HCT116 (cell line): ENCODE data around the gene PRKAG2. TPM values are rescaled to one million over a fixed set of nuclear protein-coding genes. Genes with fewer than 3 reads are reported as not detected.
A peak's percentile ranks its signal among the peaks of the same experiment; 100 is the strongest.

Experiments used
- ATAC-seq: fragments of 200-7000 bp; cut with Tn5 transposase; 2 replicates; pipeline ENCODE4 v1.9.1; 2020; ENCODE audit warnings: mild to moderate bottlenecking, moderate library complexity
- BruUV-seq: library from RNA; stranded (reverse); fragments of 400-500 nt; replicated peaks from 2 replicates; lab custom pipeline; 2021; lab: Mats Ljungman, UMichigan
- CTCF ChIA-PET: fragments of 300-600 bp; sonication (Branson Sonifier 250); formaldehyde crosslinking; loops from one replicate; lab custom pipeline; 2021; ENCODE audit warnings: antibody characterized with exemption; lab: Charles Lee
- POLR2A ChIA-PET: fragments of 300-600, 350-600 bp; sonication (Branson Sonifier 250); formaldehyde crosslinking; loops from one replicate; lab custom pipeline; 2021; ENCODE audit warnings: antibody characterized with exemption; lab: Charles Lee
- RAD21 ChIA-PET, 2 experiments: fragments of 300-600 bp; sonication (Branson Sonifier 250); formaldehyde crosslinking; loops; one replicate each; lab custom pipeline; 2023; ENCODE audit warnings: low total read pairs in 2 of 2; ENCODE audit not compliant: uncharacterized antibody in 2 of 2, unreplicated experiment in 2 of 2, low non-redundant PET in 1 of 2; lab: Charles Lee
- DNase-seq: peaks from one replicate; pipeline ENCODE4 v3.0.0-alpha.2; 2010; ENCODE audit warnings: low read depth, low spot score
- H2AFZ ChIP-seq: fragments of 200-600 bp; shearing (Covaris generic), sonication (generic); 2 replicates; pipeline ENCODE4 v1.6.1; 2017; ENCODE audit warnings: low read depth, mixed run types, mixed read lengths, antibody characterized with exemption, low read length; ENCODE audit not compliant: poor library complexity, severe bottlenecking
- H3K27ac ChIP-seq: 2 replicates; pipeline ENCODE4 v1.5.1; 2012; ENCODE audit warnings: low read depth, low read length
- H3K27me3 ChIP-seq: fragments of 200-600 bp; sonication (generic); 2 replicates; pipeline ENCODE4 v1.6.1; 2016; ENCODE audit warnings: mixed run types, low read length, mixed read lengths; ENCODE audit not compliant: insufficient read depth
- H3K36me3 ChIP-seq, 2 experiments: fragments of 200-500 bp in 1 of 2; fragments of 200-600 bp in 1 of 2; sonication (Bioruptor generic) in 1 of 2; sonication (generic) in 1 of 2; 2 replicates each; pipeline versions ENCODE4 v1.5.1 to v1.6.1; 2014 to 2016; ENCODE audit warnings: low read length in 2 of 2, inconsistent platforms in 1 of 2, mixed read lengths in 1 of 2, mixed run types in 1 of 2; ENCODE audit not compliant: insufficient read depth in 2 of 2, control insufficient read depth in 1 of 2
- H3K4me1 ChIP-seq, 2 experiments: fragments of 200-600 bp in 1 of 2; sonication (generic) in 1 of 2; 2 replicates each; pipeline versions ENCODE4 v1.5.1 to v1.6.1; 2012 to 2017; ENCODE audit warnings: low read length in 2 of 2, inconsistent platforms in 1 of 2, mild to moderate bottlenecking in 1 of 2, mixed read lengths in 1 of 2, mixed run types in 1 of 2, moderate library complexity in 1 of 2; ENCODE audit not compliant: insufficient read depth in 2 of 2, control insufficient read depth in 1 of 2
- H3K4me2 ChIP-seq: fragments of 200-600 bp; sonication (generic); 2 replicates; pipeline ENCODE4 v1.6.1; 2017; ENCODE audit warnings: mixed run types, low read length, mixed read lengths
- H3K4me3 ChIP-seq, 2 experiments: fragments of 200-600 bp in 1 of 2; sonication (generic) in 1 of 2; replicated peaks in 1 of 2; 2 replicates each; pipeline ENCODE4 v1.5.1; 2011 to 2016; ENCODE audit warnings: low read length in 2 of 2, control low read depth in 1 of 2, low read depth in 1 of 2, mild to moderate bottlenecking in 1 of 2, mixed read lengths in 1 of 2, mixed run types in 1 of 2
- H3K79me2 ChIP-seq: fragments of 200-600 bp; sonication (generic); 2 replicates; pipeline ENCODE4 v1.6.1; 2017; ENCODE audit warnings: mild to moderate bottlenecking, mixed run types, low read length, moderate library complexity, mixed read lengths; ENCODE audit not compliant: insufficient read depth
- H3K9ac ChIP-seq: fragments of 200-600 bp; sonication (generic); 2 replicates; pipeline ENCODE4 v1.6.1; 2016; ENCODE audit warnings: low read length, mixed read lengths
- H3K9me2 ChIP-seq: fragments of 200-600 bp; sonication (generic), shearing (Covaris generic); 2 replicates; pipeline ENCODE4 v1.6.1; 2017; ENCODE audit warnings: mixed run types, mild to moderate bottlenecking, moderate library complexity; ENCODE audit not compliant: insufficient read depth
- H3K9me3 ChIP-seq, 2 experiments: fragments of 200-500 bp in 1 of 2; fragments of 200-600 bp in 1 of 2; sonication (Bioruptor generic) in 1 of 2; sonication (generic) in 1 of 2; 2 replicates each; pipeline ENCODE4 v1.6.1; 2014 to 2017; ENCODE audit warnings: low read length in 2 of 2, mixed read lengths in 2 of 2, inconsistent platforms in 1 of 2, low read depth in 1 of 2, mild to moderate bottlenecking in 1 of 2, mixed run types in 1 of 2, moderate library complexity in 1 of 2; ENCODE audit not compliant: control insufficient read depth in 1 of 2, insufficient read depth in 1 of 2
- H4K20me1 ChIP-seq: fragments of 200-600 bp; sonication (generic), shearing (Covaris generic); 2 replicates; pipeline ENCODE4 v1.6.1; 2017; ENCODE audit warnings: mixed run types, mild to moderate bottlenecking, moderate library complexity; ENCODE audit not compliant: insufficient read depth
- CBX3 ChIP-seq: IDR thresholded peaks from 2 replicates; pipeline ENCODE4 v1.6.1; 2012; ENCODE audit warnings: low read depth
- ELF1 ChIP-seq: IDR thresholded peaks from 2 replicates; pipeline ENCODE4 v1.6.1; 2012; ENCODE audit warnings: low read depth, borderline replicate concordance
- EZH2phosphoT487 ChIP-seq: fragments of 200-600 bp; IDR thresholded peaks from 2 replicates; pipeline ENCODE4 v1.6.1; 2018; ENCODE audit warnings: antibody characterized with exemption, borderline replicate concordance
- FOSL1 ChIP-seq: IDR thresholded peaks from 2 replicates; pipeline ENCODE4 v1.6.1; 2012; ENCODE audit warnings: low read depth
- JUND ChIP-seq: IDR thresholded peaks from 2 replicates; pipeline ENCODE4 v1.6.1; 2012
- POLR2A ChIP-seq: IDR thresholded peaks from 2 replicates; pipeline ENCODE4 v1.7.0; 2011; ENCODE audit warnings: borderline replicate concordance; ENCODE audit not compliant: insufficient read depth, insufficient read length; ENCODE audit errors: extremely low read depth
- POLR2AphosphoS5 ChIP-seq: IDR thresholded peaks from 2 replicates; pipeline ENCODE4 v1.6.1; 2011; ENCODE audit warnings: mild to moderate bottlenecking, low read depth, low read length, moderate library complexity
- SIN3A ChIP-seq: IDR thresholded peaks from 2 replicates; pipeline ENCODE4 v1.6.1; 2012; ENCODE audit warnings: low read depth
- SP1 ChIP-seq: IDR thresholded peaks from 2 replicates; pipeline ENCODE4 v1.6.1; 2012; ENCODE audit warnings: low read depth
- SRF ChIP-seq: IDR thresholded peaks from 2 replicates; pipeline ENCODE4 v1.6.1; 2012; ENCODE audit warnings: low read depth
- TCF7L2 ChIP-seq: IDR thresholded peaks from 2 replicates; pipeline ENCODE4 v1.7.0; 2011; ENCODE audit warnings: borderline replicate concordance, inconsistent platforms; ENCODE audit not compliant: insufficient read depth, insufficient read length; ENCODE audit errors: extremely low read depth
- YY1 ChIP-seq: IDR thresholded peaks from 2 replicates; pipeline ENCODE4 v1.6.1; 2011; ENCODE audit warnings: low read length, low read depth, moderate library complexity, mild to moderate bottlenecking; ENCODE audit not compliant: insufficient replicate concordance; ENCODE audit errors: extremely low read depth
- ZFX ChIP-seq: fragments of 450-650 bp; IDR thresholded peaks from 2 replicates; pipeline ENCODE4 v1.6.1; 2017
- ZNF274 ChIP-seq: fragments of 200-500 bp; sonication (Bioruptor generic); IDR thresholded peaks from 2 replicates; pipeline ENCODE4 v1.6.1; 2014; ENCODE audit warnings: mild to moderate bottlenecking, low read depth, low read length, inconsistent platforms
- intact Hi-C: fragments of 100-400 bp; cut with micrococcal nuclease; formaldehyde crosslinking; loops from 2 replicates; pipeline ENCODE4 v1.10.0; 2022
- total RNA-seq: library from RNA; stranded (reverse); gene quantifications from one replicate; pipeline ENCODE4 v1.2.1, GENCODE V29; 2021; ENCODE audit not compliant: unreplicated experiment
- TF ChIP-seq, protein P1 (sequence below): IDR thresholded peaks from 2 replicates; pipeline ENCODE4 v1.6.1; 2012
- TF ChIP-seq, protein P2 (sequence below): IDR thresholded peaks from 2 replicates; pipeline ENCODE4 v1.6.1; 2012; ENCODE audit warnings: low read depth
- TF ChIP-seq, protein P3 (sequence below), 3 experiments: fragments of 200-600 bp in 1 of 3; sonication (generic) in 1 of 3; IDR thresholded peaks in 2 of 3; conservative IDR thresholded peaks in 1 of 3; 2 replicates each; pipeline ENCODE4 v1.5.1; 2012 to 2017; ENCODE audit warnings: low read depth in 2 of 3, low read length in 2 of 3, antibody characterized with exemption in 1 of 3, borderline replicate concordance in 1 of 3, control low read depth in 1 of 3, mild to moderate bottlenecking in 1 of 3, mixed read lengths in 1 of 3, mixed run types in 1 of 3, moderate library complexity in 1 of 3; ENCODE audit not compliant: insufficient read depth in 1 of 3
- TF ChIP-seq, protein P4 (sequence below): IDR thresholded peaks from 2 replicates; pipeline ENCODE4 v1.6.1; 2011; ENCODE audit warnings: mild to moderate bottlenecking, low read length, moderate library complexity; ENCODE audit not compliant: insufficient replicate concordance; ENCODE audit errors: extremely low read depth

The PRKAG2 gene
- total RNA-seq, 1 experiment from 2014 or later: 23.6 TPM

DNA sequence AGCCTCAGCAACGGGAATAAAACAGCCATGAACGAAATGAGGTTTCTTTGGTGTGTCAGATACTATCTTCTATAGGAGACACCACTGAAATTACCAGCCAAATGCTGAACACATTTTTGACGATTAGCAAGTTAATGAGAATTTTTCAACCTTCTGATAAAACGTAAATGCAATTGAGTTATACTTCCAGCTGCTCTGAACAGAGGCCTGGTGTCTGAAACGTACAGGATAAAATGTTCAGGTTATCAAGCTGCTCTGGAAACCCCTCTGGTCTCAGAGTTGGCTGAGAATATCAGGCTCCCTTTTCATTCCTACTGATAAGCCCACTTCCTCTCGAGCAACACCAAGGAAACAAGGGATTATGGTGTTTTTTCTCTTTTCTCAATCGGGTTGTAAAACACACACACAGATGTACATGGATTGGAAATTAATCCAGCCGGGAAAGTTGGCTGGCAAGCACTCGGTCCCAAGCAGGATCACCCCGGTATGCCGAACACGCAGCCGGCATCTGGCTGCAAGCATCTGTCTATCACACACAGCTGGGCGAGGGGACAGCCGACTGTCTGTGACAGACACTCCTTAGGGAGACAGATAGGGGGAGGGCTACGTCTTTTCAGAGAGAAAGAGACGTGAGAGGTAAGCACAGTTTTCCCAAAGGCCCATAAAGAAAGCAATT is 171.8 kb downstream of the PRKAG2 start:
- Histone ChIP-seq H3K9me3 (no peaks in the 10 kb centered on the region), H3K36me3 (no peaks in the 10 kb centered on the region), H3K27me3 (no peaks in the 10 kb centered on the region), H4K20me1 (no peaks in the 10 kb centered on the region), H3K9me2 (no peaks in the 10 kb centered on the region), H3K79me2 (no peaks in the 10 kb centered on the region), H3K27ac (no peak overlapping the region), H3K9ac (peak overlapping the region; percentile 35), H3K4me3 (peak overlapping the region; percentile 25 to 33), H2AFZ (peak overlapping the region; percentile 91), H3K4me1 (peaks cover 5 to 17% of the 10 kb centered on the region in 2 experiments; a peak in 3 of 4 replicates), H3K4me2 (peak overlapping the region; percentile 73)
- BruUV-seq: no TSS peak
- POLR2A ChIA-PET: no interaction called here
- no peak for DNase-seq
- intact Hi-C loops: loop anchor here (1.0 kb wide), 2 partner anchors 79 to 135 kb away; no protein-coding TSS in a partner anchor
- CTCF ChIA-PET: no interaction called here
- TF ChIP-seq EZH2phosphoT487: no peak
- TF ChIP-seq, protein P1, sequence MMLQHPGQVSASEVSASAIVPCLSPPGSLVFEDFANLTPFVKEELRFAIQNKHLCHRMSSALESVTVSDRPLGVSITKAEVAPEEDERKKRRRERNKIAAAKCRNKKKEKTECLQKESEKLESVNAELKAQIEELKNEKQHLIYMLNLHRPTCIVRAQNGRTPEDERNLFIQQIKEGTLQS: no peak
- TF ChIP-seq SIN3A: no peak; the same call in 1 of the 2 replicates
- TF ChIP-seq ZNF274: no peak
- TF ChIP-seq YY1: no peak
- TF ChIP-seq SRF: no peak
- TF ChIP-seq CBX3: no peak
- no peak for TF ChIP-seq SP1
- no peak for TF ChIP-seq JUND
- TF ChIP-seq TCF7L2: no peak
- TF ChIP-seq, protein P2, sequence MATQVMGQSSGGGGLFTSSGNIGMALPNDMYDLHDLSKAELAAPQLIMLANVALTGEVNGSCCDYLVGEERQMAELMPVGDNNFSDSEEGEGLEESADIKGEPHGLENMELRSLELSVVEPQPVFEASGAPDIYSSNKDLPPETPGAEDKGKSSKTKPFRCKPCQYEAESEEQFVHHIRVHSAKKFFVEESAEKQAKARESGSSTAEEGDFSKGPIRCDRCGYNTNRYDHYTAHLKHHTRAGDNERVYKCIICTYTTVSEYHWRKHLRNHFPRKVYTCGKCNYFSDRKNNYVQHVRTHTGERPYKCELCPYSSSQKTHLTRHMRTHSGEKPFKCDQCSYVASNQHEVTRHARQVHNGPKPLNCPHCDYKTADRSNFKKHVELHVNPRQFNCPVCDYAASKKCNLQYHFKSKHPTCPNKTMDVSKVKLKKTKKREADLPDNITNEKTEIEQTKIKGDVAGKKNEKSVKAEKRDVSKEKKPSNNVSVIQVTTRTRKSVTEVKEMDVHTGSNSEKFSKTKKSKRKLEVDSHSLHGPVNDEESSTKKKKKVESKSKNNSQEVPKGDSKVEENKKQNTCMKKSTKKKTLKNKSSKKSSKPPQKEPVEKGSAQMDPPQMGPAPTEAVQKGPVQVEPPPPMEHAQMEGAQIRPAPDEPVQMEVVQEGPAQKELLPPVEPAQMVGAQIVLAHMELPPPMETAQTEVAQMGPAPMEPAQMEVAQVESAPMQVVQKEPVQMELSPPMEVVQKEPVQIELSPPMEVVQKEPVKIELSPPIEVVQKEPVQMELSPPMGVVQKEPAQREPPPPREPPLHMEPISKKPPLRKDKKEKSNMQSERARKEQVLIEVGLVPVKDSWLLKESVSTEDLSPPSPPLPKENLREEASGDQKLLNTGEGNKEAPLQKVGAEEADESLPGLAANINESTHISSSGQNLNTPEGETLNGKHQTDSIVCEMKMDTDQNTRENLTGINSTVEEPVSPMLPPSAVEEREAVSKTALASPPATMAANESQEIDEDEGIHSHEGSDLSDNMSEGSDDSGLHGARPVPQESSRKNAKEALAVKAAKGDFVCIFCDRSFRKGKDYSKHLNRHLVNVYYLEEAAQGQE: no peak
- TF ChIP-seq FOSL1: no peak
- no peak for TF ChIP-seq ZFX
- TF ChIP-seq, protein P3, sequence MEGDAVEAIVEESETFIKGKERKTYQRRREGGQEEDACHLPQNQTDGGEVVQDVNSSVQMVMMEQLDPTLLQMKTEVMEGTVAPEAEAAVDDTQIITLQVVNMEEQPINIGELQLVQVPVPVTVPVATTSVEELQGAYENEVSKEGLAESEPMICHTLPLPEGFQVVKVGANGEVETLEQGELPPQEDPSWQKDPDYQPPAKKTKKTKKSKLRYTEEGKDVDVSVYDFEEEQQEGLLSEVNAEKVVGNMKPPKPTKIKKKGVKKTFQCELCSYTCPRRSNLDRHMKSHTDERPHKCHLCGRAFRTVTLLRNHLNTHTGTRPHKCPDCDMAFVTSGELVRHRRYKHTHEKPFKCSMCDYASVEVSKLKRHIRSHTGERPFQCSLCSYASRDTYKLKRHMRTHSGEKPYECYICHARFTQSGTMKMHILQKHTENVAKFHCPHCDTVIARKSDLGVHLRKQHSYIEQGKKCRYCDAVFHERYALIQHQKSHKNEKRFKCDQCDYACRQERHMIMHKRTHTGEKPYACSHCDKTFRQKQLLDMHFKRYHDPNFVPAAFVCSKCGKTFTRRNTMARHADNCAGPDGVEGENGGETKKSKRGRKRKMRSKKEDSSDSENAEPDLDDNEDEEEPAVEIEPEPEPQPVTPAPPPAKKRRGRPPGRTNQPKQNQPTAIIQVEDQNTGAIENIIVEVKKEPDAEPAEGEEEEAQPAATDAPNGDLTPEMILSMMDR (IDR thresholded peaks at IDR 0.05 in 2 of 3, conservative IDR thresholded peaks at IDR 0.05 in 1 of 3; ENCODE audit: borderline replicate concordance in 1 of 3, insufficient read depth in 1 of 3, low read depth in 2 of 3, low read length in 2 of 3): no peak
- TF ChIP-seq, protein P4, sequence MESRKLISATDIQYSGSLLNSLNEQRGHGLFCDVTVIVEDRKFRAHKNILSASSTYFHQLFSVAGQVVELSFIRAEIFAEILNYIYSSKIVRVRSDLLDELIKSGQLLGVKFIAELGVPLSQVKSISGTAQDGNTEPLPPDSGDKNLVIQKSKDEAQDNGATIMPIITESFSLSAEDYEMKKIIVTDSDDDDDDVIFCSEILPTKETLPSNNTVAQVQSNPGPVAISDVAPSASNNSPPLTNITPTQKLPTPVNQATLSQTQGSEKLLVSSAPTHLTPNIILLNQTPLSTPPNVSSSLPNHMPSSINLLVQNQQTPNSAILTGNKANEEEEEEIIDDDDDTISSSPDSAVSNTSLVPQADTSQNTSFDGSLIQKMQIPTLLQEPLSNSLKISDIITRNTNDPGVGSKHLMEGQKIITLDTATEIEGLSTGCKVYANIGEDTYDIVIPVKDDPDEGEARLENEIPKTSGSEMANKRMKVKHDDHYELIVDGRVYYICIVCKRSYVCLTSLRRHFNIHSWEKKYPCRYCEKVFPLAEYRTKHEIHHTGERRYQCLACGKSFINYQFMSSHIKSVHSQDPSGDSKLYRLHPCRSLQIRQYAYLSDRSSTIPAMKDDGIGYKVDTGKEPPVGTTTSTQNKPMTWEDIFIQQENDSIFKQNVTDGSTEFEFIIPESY: no peak
- no peak for TF ChIP-seq POLR2AphosphoS5
- TF ChIP-seq ELF1: no peak
- TF ChIP-seq POLR2A: no peak
- RAD21 ChIA-PET: interaction anchor here in 1 of 2 experiments (0.5 kb wide), 1 partner anchor 148 kb away, joined by 4 read pairs; no protein-coding TSS in a partner anchor
- peak; percentile 83 for ATAC-seq
